Gastrocnemius medialis (tissue), 4 donors: Measurements from ENCODE around the gene LMBRD2.

ENCODE experiments used
- POLR2A ChIP-seq, 2 donors: fragments of 450-650 bp; IDR thresholded peaks; one replicate each; pipeline ENCODE4 v1.6.1; 2017; ENCODE audit warnings: antibody characterized with exemption in 2 of 2, mild to moderate bottlenecking in 2 of 2, moderate library complexity in 2 of 2
- TF ChIP-seq, protein P1 (sequence below), 5 experiments: fragments of 450-650 bp in 3 of 5; fragments of 200-600 bp in 2 of 5; sonication (generic) in 2 of 5; IDR thresholded peaks in 4 of 5; conservative IDR thresholded peaks in 1 of 5; 1 replicate in 4 of 5; 2 replicates in 1 of 5; pipeline ENCODE4 v1.5.1; 2016 to 2019; ENCODE audit warnings: antibody characterized with exemption in 5 of 5, mild to moderate bottlenecking in 3 of 5, moderate library complexity in 3 of 5

DNA sequence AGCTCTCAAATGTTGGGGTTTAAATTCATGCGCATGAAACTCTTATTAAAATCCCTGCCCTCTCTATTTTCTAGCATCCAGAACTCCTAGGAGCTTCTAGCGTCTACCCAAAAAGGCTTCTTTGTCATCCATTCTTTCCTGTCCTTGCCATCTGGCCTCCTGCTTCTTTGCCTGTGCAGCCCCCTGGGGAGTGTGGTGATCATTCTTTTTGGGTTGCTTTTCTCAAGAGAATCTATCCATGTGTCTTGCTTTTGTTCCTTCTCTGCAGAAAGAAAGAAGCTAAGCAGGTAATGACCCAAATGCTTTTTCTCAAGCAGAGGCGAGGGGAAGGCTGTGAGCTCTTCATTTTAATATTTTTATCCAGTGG, 26.8 kb upstream of the LMBRD2 start:
- TF ChIP-seq, protein P1, sequence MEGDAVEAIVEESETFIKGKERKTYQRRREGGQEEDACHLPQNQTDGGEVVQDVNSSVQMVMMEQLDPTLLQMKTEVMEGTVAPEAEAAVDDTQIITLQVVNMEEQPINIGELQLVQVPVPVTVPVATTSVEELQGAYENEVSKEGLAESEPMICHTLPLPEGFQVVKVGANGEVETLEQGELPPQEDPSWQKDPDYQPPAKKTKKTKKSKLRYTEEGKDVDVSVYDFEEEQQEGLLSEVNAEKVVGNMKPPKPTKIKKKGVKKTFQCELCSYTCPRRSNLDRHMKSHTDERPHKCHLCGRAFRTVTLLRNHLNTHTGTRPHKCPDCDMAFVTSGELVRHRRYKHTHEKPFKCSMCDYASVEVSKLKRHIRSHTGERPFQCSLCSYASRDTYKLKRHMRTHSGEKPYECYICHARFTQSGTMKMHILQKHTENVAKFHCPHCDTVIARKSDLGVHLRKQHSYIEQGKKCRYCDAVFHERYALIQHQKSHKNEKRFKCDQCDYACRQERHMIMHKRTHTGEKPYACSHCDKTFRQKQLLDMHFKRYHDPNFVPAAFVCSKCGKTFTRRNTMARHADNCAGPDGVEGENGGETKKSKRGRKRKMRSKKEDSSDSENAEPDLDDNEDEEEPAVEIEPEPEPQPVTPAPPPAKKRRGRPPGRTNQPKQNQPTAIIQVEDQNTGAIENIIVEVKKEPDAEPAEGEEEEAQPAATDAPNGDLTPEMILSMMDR (IDR thresholded peaks at IDR 0.05 in 4 of 5, conservative IDR thresholded peaks at IDR 0.05 in 1 of 5): no peak
- TF ChIP-seq POLR2A (IDR thresholded peaks at IDR 0.05): no peak
